Measurements from ENCODE around the gene CNTN4.

CNTN4 gene

DNA sequence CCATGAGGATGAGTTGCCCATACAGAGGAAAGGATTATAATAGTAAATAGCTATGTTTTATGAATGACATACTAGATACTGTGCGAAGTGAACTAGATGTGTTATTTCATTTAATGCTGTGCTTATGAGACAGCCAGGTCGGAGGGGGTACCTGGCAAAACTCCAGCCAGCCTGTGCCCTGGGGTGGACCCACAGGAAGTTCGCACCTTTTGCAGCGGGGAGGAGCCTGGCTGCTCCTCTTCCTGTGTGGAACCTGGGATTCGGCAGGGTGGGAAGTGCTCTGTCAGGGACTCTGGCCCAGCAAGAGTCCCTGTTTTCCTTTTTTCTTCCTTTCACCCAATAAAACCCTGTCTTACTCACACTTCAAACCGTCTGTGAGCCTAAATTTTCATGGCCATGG, 559.3 kb downstream of the CNTN4 start:
- no peak overlapping the region for H3K4me3 ChIP-seq (ENCODE audit: low read depth, low read length)
- TF ChIP-seq, protein P1, sequence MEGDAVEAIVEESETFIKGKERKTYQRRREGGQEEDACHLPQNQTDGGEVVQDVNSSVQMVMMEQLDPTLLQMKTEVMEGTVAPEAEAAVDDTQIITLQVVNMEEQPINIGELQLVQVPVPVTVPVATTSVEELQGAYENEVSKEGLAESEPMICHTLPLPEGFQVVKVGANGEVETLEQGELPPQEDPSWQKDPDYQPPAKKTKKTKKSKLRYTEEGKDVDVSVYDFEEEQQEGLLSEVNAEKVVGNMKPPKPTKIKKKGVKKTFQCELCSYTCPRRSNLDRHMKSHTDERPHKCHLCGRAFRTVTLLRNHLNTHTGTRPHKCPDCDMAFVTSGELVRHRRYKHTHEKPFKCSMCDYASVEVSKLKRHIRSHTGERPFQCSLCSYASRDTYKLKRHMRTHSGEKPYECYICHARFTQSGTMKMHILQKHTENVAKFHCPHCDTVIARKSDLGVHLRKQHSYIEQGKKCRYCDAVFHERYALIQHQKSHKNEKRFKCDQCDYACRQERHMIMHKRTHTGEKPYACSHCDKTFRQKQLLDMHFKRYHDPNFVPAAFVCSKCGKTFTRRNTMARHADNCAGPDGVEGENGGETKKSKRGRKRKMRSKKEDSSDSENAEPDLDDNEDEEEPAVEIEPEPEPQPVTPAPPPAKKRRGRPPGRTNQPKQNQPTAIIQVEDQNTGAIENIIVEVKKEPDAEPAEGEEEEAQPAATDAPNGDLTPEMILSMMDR (IDR thresholded peaks at IDR 0.05; ENCODE audit: low read depth, low read length): no peak
- DNase-seq (ENCODE audit: low read depth, low spot score): no peak
- in situ Hi-C loops (cut with HindIII; ENCODE audit: low sequenced_read_pairs): no loop called here

DNA sequence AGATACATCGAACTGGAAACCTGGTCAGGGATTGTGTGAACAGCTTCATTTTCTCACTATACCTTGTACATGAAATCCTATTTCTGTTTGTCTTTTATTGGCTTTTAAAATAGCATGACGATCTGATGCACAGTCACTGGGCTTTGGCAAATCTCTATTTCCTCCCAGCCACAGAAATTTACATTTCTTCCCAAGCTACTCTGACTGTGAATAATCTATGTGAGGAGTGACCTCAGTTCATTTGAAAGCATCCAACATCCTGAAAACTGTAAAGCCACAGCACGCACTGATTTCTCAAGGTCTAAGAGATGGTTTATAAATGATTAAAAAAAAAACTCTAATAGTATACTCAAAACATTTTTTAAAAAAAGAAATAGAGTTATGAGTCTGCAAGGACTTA, 561.2 kb downstream of the CNTN4 start:
- in situ Hi-C loops (cut with HindIII; ENCODE audit: low sequenced_read_pairs): no loop called here
- DNase-seq (ENCODE audit: low read depth, low spot score): no peak
- TF ChIP-seq, protein P1 (IDR thresholded peaks at IDR 0.05; ENCODE audit: low read depth, low read length): no peak
- no peak overlapping the region for H3K4me3 ChIP-seq (ENCODE audit: low read depth, low read length)

DNA sequence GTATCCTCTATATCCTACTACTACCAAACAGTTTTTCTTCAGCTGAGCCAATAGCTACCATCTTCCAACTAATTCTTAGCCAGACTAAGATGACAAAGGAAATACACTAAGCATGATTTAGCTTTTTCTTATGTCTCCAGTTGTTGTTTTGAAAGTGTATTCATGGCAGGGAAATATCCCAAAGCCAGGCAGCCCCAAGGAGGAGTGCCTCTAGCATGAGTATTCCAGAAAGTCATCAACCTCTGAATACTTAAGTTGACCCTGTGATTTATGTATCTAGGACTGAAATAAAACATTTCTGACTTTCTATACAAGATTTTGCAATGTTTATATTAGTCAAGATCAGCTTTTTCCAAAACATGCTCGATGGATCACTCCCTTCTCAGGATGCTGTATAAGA, 562.4 kb downstream of the CNTN4 start:
- TF ChIP-seq, protein P1 (IDR thresholded peaks at IDR 0.05; ENCODE audit: low read depth, low read length): no peak
- DNase-seq (ENCODE audit: low read depth, low spot score): no peak
- in situ Hi-C loops (cut with HindIII; ENCODE audit: low sequenced_read_pairs): no loop called here
- no peak overlapping the region for H3K4me3 ChIP-seq (ENCODE audit: low read depth, low read length)

DNA sequence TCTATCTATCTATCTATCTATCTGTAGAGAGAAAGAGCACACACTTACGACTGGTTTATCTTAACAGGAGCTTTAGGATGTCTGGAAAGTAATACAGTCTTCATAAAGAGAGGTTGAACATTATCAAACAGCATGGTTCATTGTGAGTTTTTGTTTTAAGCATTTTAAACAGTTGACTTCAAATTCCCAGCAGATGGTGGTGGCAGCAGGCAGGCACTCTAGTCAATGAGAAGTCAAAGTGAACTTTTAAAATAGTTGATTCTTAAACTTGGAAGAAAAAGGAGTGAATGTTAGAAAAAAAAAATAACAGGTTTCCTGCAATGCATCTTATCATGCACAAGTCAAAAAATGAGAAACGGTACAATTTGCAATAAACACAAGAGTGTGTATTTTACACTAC, 578.8 kb downstream of the CNTN4 start:
- in situ Hi-C loops (cut with HindIII; ENCODE audit: low sequenced_read_pairs): no loop called here

DNA sequence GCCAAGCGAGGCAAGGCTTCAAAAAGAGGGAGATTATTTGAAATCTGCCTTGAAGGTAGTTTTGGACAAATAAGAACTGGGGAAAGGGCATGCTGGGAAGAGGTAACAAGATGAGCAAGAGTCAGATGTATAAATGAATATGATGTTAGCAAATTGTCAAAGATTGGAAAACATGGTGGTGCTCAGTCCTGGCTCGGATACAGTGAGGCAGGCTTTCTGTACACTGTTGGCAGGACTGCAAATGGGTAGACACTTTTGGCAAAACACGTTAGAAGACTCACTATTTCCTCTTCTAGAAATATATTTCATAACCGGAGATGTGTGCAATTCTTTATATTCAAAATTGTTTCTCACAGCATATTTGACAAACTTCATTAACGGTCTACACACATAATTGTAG, 581.6 kb downstream of the CNTN4 start:
- in situ Hi-C loops (cut with HindIII; ENCODE audit: low sequenced_read_pairs): no loop called here
- TF ChIP-seq, protein P1 (IDR thresholded peaks at IDR 0.05; ENCODE audit: low read depth, low read length): no peak
- no peak for DNase-seq (ENCODE audit: low read depth, low spot score)
- H3K4me3 ChIP-seq (ENCODE audit: low read depth, low read length): no peak overlapping the region

More for the DNA sequence above, 578.8 kb downstream of the CNTN4 start:
- H3K4me3 ChIP-seq (ENCODE audit: low read depth, low read length): no peak overlapping the region
- no peak for DNase-seq (ENCODE audit: low read depth, low spot score)
- TF ChIP-seq, protein P1 (IDR thresholded peaks at IDR 0.05; ENCODE audit: low read depth, low read length): no peak

DNA sequence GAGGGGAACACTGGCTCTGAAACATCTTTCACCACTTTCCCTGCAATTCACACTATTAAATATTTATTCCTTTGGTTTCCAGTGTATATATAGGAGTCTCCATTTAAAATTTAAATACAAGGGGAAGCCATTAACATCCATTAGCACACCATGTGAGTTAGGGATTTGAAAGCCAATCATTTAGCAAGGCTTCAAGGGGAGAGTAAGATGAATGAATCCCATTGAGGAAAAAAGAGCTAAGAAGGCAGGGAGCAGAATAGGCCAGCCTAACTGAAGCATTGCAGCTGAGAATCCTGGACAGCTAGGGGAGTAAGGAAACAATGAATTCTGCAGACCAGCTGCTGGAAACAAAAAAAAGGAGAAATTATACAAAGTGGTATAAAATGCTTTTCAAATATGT, 585.4 kb downstream of the CNTN4 start:
- no peak overlapping the region for H3K4me3 ChIP-seq (ENCODE audit: low read depth, low read length)
- TF ChIP-seq, protein P1 (IDR thresholded peaks at IDR 0.05; ENCODE audit: low read depth, low read length): no peak
- in situ Hi-C loops (cut with HindIII; ENCODE audit: low sequenced_read_pairs): no loop called here
- no peak for DNase-seq (ENCODE audit: low read depth, low spot score)

Measured in astrocyte of the spinal cord (primary cell).